ENCODE measurements around the gene DUS4L.
"Not testable (repeated sequence)": the region's sequence is repeated elsewhere in the genome, so short reads cannot be mapped to it uniquely, and the experiment has no call there.

Gene DUS4L, protein sequence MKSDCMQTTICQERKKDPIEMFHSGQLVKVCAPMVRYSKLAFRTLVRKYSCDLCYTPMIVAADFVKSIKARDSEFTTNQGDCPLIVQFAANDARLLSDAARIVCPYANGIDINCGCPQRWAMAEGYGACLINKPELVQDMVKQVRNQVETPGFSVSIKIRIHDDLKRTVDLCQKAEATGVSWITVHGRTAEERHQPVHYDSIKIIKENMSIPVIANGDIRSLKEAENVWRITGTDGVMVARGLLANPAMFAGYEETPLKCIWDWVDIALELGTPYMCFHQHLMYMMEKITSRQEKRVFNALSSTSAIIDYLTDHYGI

DNA sequence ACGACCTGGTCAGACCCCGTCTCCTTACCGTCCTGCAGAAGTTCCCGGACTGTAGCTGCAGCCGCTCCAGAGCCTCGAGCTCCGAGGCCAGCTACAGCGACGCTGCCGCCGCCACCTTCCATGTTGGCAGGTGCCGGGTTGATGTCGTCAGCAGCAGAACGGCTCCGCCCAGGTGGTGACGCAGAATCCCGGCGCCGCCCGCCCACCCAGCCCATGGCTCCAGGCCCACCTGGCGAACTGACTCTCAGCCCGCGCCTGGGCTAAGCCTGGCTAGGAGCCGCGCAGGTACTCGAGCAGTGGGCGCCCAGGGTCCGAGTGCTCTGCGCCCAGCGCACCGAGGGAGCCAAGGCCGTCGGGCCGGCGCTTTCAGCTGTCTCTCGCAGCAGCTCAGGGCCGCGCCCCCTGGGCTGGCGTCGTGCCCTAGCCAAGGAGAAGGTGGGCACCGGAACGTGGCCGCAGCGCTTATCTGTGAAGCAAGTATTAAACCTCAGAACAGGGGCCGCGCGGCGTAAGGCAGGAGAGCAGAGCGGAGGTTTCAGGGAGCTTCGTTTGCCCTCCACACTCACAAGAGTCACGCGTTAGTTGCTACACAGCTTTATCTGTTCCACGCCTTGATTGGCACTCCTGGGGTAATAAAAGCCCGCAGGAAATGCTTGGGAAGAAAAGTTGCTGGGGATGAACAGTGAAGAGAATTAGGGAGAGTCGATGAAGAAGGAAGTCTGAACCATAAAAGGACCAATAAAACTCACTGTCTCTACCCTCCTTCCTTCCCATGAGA lies at the start of gene DUS4L, which contains the start of gene COG5:
TSS of gene DUS4L (plus strand) at position 197 of the 778 bp plus-strand sequence. CDS start 3,100 bp downstream, outside the sequence.
TSS of gene COG5 (minus strand) at position 146 of the 778 bp plus-strand sequence. CDS start at position 122, 24 bp downstream.
- DNase-seq, result peak; percentile 86

GRCh38 chr7:107526672-107527071 lies 37.1 kb upstream of the DUS4L start:
- no peak for DNase-seq

GRCh38 chr7:107527196-107527595 lies 36.6 kb upstream of the DUS4L start:
- DNase-seq, result no peak

- DNase-seq, result no peak
Observed at GRCh38 chr7:107528461-107528860, 35.3 kb upstream of the DUS4L start.

DNA sequence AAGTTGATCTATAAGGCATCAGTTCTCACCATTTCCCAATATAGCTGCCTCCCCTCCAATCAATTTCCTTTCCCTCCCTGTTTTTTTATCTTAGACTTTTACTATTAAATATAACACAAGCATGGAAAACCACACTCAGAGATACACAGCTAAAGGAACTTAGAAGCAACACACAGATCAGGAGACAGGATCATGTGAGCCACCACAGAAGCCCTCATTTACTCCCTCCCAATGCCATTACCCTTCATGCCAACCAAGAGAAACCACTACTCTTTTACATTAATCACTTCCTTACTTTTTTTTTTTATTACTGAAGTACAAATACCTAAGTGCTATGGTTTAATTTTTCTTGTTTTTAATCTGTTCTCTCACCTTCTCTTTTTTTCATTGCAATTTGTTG lies 33.0 kb upstream of the DUS4L start:
- DNase-seq, result no peak

DNA sequence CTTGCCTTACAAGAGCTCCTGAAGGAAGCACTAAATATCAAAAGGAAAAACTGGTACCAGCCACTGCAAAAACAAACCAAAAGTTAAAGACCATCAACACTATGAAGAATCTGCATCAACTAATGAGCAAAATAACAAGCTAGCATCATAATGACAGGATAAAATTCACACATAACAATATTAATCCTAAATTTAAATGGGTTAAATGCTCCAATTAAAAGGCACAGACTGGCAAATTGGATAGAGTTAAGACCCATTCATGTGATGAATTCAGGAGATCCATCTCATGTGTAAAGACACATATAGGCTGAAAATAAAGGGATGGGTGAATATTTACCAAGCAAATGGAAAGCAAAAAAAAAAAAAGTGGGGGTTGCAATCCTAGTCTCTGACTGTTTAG lies 29.6 kb upstream of the DUS4L start:
- DNase-seq, result no peak

- not testable (repeated sequence) for DNase-seq
Observed at GRCh38 chr7:107537228-107537627, 26.5 kb upstream of the DUS4L start.

- no peak for DNase-seq
Observed at GRCh38 chr7:107538001-107538400, 25.8 kb upstream of the DUS4L start.

GRCh38 chr7:107543338-107543993 lies 20.3 kb upstream of the DUS4L start:
- no peak for DNase-seq

DNA sequence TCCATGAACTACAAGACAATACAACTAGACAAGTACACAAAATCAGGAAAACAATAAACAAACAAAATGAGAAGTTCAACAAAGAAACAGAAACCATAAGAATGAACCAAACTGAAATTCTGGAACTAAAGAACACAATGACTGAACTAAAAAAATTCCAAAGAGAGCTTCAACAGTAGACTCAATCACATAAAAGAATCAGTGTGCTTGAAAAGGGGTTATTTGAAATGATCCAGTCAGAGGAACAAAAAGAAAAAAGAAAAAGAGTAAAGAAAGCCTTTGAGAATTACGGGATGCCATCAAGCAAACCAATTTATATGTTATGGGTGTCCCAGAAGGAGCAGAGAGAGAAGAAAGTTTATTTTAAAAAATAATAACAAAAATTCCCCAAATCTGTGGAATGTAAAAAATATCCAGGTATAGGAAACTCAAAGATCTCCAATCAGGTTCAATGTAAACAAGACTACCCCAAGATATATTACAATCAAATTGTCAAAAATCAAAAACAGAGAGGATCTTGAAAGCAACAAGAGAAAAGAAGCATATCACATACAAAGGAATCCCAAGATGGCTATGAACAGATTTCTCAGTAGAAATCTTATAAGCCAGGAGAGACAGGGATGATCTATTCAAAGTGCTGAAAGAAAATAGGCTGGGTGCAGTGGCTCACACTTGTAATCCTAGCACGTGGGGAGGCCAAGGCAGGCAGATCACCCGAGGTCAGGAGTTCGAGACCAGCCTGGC lies 18.8 kb upstream of the DUS4L start:
- DNase-seq, result no peak

GRCh38 chr7:107551936-107552335 lies 11.8 kb upstream of the DUS4L start:
- DNase-seq, result no peak

GRCh38 chr7:107555893-107556292 lies 7.9 kb upstream of the DUS4L start:
- peak; percentile 53 for DNase-seq

DNA sequence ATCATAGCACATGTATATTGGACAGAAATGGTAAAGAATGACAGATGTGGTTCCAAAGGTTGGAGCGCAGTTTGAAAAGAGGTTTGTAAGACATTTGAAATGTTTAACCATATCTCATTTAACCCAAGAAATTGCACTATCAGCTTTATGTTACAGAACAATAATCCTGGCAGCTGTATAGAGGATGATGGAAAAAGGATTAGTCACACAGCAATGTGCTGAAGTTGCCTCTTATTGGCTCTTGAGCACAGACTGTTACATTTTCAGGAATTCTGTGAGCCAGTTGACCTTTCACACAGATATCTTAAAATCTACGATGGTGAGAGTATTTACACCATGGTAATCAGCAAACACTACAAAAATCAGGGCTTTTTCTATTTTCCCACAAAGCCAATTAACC lies 3.9 kb upstream of the DUS4L start:
- no peak for DNase-seq

DNA sequence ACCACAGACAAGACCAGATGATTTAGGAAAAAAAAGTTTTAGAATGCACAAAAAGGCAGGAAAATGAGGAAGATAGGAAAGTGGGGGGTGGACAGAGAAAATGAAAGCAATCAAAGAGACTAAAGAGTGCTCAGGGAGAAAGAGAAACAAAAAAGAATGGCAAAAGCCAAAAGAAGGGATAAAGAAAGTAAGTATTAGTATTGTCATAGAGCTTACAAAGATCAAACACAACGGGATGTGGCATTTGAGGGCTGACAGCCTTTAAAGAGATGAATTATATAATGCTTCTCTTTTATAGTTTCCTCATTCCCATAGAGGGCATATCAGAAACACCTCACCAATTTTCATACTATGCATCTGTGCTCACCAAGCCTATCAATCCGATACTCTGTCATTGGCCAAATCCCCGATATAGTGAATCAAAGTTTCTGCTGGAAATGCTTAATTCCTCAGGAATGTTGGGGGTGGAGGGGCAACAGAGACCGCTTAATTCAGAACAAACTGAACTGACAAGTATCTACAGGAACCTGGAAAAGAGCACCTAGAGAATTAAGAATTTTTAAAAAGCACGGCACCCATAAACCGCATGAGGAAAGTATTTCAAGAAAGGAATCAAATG lies 2.8 kb upstream of the DUS4L start:
- peak; percentile 53 for DNase-seq

- DNase-seq, result no peak
Observed at GRCh38 chr7:107563081-107563774, 543 bp upstream of the DUS4L start.

- DNase-seq, result no peak
Observed at GRCh38 chr7:107564553-107565298, 955 bp downstream of the DUS4L start.

DNA sequence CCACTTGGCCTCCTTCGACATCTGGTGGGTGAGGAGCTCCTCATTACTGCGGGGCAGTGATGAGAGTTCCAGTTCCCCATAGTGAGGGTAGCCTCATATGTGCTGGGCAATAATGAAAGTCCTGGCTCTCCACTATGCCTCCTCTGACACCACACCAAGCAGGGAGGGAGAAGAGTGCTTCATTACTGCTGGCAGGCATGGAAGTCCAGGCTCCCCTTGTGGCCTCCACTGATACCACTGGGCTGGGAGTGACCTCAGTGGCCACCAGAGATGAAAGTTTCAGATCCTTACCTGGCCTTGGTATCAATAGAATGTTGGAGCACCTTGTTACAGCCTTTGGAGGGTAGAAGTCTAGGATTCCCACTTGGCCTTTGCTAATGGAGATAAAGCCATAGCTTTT lies 6.5 kb downstream of the DUS4L start:
- DNase-seq, result no peak

DNA sequence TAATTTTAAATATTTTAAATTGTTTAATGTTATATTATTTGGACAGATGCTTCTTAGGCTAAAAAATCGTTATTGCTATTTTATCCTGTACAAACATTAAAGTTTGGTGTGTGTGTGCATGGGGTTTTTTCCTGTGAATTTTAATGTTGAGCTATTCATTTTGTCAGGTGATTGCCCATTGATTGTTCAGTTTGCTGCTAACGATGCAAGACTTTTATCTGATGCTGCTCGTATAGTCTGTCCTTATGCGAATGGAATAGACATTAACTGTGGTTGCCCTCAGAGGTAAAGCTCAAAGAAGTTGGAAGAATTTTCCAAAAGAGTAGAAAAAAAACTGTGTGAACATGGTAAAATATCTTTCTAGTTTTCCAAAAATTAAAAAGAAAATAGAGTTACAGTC lies 9.8 kb downstream of the DUS4L start:
- no peak for DNase-seq

DNA sequence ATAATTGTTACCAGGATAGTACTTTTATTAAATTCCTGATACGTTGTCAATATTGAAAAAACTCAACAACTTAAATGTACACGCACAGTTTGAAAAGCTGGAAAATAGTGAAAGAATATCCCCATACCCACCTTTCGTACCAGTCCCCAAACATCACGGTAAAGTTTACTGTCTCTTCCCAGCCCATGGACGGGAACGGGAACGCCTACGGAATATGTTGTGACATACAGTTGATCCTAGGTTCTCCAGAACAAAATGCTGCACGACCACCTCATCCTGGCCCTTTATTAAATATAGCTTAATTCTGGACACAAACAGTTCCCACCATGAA lies 15.7 kb downstream of the DUS4L start:
- DNase-seq, result no peak

DNA sequence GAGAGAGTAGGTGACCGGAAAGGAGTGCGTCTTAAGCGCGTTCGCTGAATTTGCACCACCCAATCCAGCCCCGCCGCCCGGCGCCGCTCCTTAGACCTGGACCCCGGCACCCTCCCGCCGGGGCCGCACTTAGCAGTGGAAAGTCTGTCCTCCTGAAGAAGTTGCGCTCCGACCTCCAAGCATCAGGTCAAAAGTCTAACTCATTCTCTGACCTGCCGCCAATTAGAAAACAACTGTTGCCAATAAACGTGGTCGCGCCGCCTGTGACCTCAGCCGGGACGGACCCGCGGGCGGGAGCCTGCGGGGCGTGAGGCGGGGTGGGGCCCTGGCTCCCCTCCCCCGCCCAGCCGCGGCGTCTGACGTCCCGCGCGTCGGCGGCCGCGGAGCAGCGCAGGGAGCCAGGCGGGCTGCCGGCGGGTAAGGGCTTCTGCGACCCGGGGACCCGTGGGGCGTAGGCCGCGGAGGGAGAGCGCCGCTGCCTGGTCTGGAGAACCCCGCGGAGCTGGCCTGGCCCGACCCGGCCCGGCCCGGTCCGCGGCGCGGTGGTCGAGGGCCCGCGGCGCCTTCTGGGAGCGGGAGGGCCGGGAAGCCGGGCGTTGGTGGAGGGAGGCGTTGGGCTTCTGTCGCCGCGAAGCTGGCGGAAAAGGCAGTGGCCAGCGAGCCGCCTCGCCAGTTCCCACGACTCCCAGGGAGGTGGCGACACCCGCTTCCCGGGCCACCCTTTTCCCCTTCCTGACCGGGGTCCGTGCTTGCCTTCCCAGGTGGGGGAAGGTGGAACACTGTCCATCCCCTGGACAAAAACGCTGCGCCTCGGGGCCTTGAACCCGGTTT lies 16.3 kb downstream of the DUS4L start, which contains the start of gene BCAP29:
TSS of gene BCAP29 (plus strand) at position 362 of the 831 bp plus-strand sequence. CDS start 527 bp downstream, outside the sequence.
- peak; percentile 78 for DNase-seq
